Measurements from ENCODE around the gene MZT1. TPM values are rescaled to one million over a fixed set of nuclear protein-coding genes. Genes with fewer than 3 reads are reported as not detected.

The MZT1 gene
- total RNA-seq, 4 donors from 2014 or later: 2.7 to 7.6 (median 4.1) TPM

DNA sequence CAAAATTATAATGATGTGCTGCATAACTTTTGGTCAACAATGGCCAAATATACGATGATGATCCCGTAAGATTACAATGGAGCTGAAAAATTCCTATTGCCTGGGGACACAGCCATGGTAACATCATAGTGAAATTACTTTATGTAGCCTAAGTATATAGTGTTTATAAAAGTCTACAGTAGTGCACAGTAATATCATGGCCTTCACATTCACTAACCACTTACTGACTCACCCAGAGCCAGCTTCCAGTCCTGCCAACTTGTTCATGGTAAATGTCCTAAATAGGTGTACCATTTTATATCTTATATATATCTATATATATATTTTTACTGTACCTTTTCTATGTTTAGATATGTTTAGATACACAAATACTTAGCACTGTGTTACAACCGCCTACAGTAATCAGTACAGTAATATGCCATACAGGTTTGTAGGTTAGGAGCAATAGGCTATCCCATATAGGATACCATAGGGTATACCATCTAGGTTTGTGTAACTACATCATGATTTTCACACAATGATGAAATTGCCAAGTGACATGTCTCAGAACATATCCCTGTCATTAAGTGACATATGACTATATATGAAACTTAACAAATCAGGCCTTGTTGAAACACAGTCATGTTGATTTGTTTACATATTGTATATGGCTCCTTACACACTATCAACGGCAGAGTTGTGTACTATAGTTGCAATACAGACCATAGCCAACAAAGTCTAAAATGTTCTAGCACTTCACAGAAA, 30.5 kb upstream of the MZT1 start:
- no peak overlapping the region for H3K27ac ChIP-seq
- TF ChIP-seq, protein P1, sequence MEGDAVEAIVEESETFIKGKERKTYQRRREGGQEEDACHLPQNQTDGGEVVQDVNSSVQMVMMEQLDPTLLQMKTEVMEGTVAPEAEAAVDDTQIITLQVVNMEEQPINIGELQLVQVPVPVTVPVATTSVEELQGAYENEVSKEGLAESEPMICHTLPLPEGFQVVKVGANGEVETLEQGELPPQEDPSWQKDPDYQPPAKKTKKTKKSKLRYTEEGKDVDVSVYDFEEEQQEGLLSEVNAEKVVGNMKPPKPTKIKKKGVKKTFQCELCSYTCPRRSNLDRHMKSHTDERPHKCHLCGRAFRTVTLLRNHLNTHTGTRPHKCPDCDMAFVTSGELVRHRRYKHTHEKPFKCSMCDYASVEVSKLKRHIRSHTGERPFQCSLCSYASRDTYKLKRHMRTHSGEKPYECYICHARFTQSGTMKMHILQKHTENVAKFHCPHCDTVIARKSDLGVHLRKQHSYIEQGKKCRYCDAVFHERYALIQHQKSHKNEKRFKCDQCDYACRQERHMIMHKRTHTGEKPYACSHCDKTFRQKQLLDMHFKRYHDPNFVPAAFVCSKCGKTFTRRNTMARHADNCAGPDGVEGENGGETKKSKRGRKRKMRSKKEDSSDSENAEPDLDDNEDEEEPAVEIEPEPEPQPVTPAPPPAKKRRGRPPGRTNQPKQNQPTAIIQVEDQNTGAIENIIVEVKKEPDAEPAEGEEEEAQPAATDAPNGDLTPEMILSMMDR (IDR thresholded peaks at IDR 0.05): no peak
- no peak for TF ChIP-seq POLR2A (IDR thresholded peaks at IDR 0.05)
- no peak for TF ChIP-seq EP300 (IDR thresholded peaks at IDR 0.05)
- peaks cover 0 to 97% (median 42%) of the 10 kb centered on the region in 3 donors for H3K36me3 ChIP-seq
- no peaks in the 10 kb centered on the region for H3K27me3 ChIP-seq
- whole genome bisulfite sequencing, 2 donors: 72 to 74% methylated on average over 4 of the region's 4 CpGs
- no peak overlapping the region for H3K4me3 ChIP-seq
- no peaks in the 10 kb centered on the region for H3K9me3 ChIP-seq
- DNase-seq (ENCODE audit: low spot score in 2 of 2): no peak
- H3K4me1 ChIP-seq: no peaks in the 10 kb centered on the region

DNA sequence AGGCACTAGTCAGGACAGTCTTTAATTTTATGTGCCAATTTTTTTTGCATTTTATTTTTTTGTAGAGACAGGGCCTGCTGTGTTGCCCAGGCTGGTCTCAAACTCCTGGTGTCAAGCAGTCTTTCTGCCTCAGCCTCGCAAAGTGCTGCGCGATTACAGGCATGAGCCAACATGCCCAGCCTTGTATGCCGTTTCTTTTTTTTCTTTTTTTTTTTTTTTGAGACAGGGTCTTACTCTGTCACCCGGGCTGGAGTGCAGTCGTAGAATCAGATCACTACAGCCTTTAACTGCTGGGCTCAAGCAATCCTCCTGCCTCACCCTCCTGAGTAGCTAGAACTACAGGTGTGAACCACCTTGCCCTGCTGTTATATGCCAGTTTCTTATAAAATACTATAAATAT, 26.7 kb upstream of the MZT1 start:
- H3K4me1 ChIP-seq: no peaks in the 10 kb centered on the region

DNA sequence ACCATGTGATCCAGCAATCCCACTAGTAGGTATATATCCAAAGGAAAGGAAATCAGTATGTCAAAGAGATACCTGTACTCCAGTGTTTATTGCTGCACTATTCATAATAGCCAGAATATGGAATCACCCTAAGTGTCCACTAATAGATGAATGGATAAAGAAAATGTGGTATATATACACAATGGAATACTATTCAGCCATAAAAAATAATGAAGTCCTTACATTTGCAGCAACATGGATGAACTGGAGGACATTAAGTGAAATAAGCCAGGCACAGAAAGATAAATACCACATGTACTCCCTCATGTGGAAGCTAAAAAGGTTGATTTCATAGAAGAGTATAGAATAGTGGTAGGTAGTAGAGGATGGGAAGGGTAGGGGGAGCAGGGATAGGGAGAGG, 23.8 kb upstream of the MZT1 start:
- TF ChIP-seq POLR2A (IDR thresholded peaks at IDR 0.05) (no peak), EP300 (IDR thresholded peaks at IDR 0.05) (no peak)
- TF ChIP-seq, protein P1 (IDR thresholded peaks at IDR 0.05): no peak
- Histone ChIP-seq H3K4me3 (no peak overlapping the region), H3K9me3 (no peaks in the 10 kb centered on the region), H3K27me3 (no peaks in the 10 kb centered on the region), H3K4me1 (no peaks in the 10 kb centered on the region), H3K36me3 (peaks cover 0 to 83% (median 0%) of the 10 kb centered on the region in 3 donors), H3K27ac (no peak overlapping the region)
- no peak for DNase-seq (ENCODE audit: low spot score in 2 of 2)

More for the DNA sequence above, 26.7 kb upstream of the MZT1 start:
- H3K9me3 ChIP-seq: no peaks in the 10 kb centered on the region
- no peak for TF ChIP-seq EP300 (IDR thresholded peaks at IDR 0.05)
- TF ChIP-seq POLR2A (IDR thresholded peaks at IDR 0.05): no peak
- TF ChIP-seq, protein P1 (IDR thresholded peaks at IDR 0.05): no peak
- peaks cover 0 to 87% (median 21%) of the 10 kb centered on the region in 3 donors for H3K36me3 ChIP-seq
- no peak overlapping the region for H3K27ac ChIP-seq
- H3K4me3 ChIP-seq: no peak overlapping the region
- 90 to 93% methylated on average over 6 of the region's 6 CpGs for WGBS, 2 donors
- no peaks in the 10 kb centered on the region for H3K27me3 ChIP-seq
- DNase-seq (ENCODE audit: low spot score in 2 of 2): no peak

DNA sequence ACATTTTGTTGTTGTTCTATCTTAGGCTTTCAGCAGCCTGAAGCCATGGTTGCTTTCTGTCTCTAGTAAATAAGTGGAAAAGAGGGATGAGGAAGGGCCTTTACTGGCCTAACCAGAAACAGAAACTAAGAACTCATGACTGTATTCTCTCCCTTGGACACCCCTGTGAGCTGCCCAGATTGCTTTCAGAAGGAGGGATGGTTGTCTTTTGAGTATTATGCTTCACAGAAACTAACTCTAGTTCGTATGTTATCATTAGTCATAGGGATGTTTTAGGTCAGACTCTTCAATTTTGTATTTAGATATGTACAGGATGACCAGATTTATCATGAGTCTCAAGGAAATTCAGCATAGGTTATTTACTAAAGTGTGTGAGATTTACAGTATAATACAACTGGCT, 17.8 kb upstream of the MZT1 start:
- TF ChIP-seq POLR2A (IDR thresholded peaks at IDR 0.05) (no peak), EP300 (IDR thresholded peaks at IDR 0.05) (no peak)
- TF ChIP-seq, protein P1 (IDR thresholded peaks at IDR 0.05): no peak
- H3K4me1 ChIP-seq: no peaks in the 10 kb centered on the region
- no peak for DNase-seq (ENCODE audit: low spot score in 2 of 2)
- H3K4me3 ChIP-seq: no peak overlapping the region
- H3K27ac ChIP-seq: no peak overlapping the region
- H3K36me3 ChIP-seq: peaks cover 0 to 53% (median 0%) of the 10 kb centered on the region in 3 donors
- no peaks in the 10 kb centered on the region for H3K9me3 ChIP-seq
- no peaks in the 10 kb centered on the region for H3K27me3 ChIP-seq
- WGBS, 2 donors: 65 to 85% methylated on average over 1 of the region's 1 CpG

DNA sequence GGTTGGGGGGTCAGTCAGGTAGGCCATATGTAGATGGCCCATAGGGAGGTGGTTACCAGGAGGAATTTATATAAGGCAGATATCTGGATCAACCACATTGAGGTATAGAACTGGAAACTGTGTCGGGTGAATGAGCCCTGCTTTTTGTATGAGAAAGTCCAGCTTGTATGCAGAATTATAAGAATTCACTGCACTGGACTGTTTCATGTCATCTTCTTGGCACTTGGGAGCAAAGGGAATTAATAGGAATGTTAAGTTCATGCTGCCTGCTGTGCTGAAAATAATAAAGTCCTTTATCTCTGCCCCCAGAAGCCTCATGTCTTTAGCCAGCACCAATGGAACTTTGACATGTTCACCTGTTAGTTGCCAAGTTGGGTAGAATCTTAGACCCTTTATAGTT, 12.6 kb upstream of the MZT1 start:
- Histone ChIP-seq H3K27ac (no peak overlapping the region), H3K27me3 (no peaks in the 10 kb centered on the region), H3K4me3 (no peak overlapping the region), H3K9me3 (no peaks in the 10 kb centered on the region), H3K36me3 (peaks cover 0 to 21% (median 0%) of the 10 kb centered on the region in 3 donors), H3K4me1 (no peaks in the 10 kb centered on the region)
- no peak for DNase-seq (ENCODE audit: low spot score in 2 of 2)
- WGBS, 2 donors: 70 to 73% methylated on average over 1 of the region's 1 CpG
- TF ChIP-seq POLR2A (IDR thresholded peaks at IDR 0.05): no peak
